ENCODE results near the gene UNC5A.

UNC5A gene

DNA sequence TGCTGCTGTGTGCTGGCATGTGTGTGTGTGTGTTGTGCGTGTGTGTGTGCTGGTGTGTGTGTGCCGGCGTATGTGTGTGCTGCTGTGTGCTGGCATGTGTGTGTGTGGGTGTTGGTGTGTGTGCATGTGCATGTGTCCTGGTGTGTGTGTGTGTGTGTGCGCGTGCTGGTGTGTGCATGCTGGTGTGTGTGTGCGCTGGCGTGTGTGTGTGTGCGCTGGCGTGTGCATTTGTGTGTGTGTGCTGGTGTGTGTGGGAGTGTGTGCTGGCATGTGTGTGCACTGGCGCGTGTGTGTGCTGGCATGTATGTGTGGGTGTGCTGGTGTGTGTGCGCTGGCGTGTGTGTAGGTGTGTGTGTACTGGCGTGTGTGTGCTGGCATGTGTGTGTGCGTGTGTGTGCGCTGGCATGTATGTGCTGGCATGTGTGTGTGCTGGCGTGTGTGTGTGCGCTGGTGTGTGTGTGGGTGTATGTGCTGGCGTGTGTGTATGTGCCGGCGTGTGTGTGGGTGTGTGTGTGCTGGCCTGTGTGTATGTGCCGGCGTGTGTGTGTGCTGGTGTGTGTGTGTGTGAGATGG is 20.1 kb downstream of the UNC5A start:
- H3K4me3 ChIP-seq (ENCODE audit: low read length), result no peak overlapping the region
- no peak for DNase-seq (ENCODE audit: low read depth)
- TF ChIP-seq, protein P1, sequence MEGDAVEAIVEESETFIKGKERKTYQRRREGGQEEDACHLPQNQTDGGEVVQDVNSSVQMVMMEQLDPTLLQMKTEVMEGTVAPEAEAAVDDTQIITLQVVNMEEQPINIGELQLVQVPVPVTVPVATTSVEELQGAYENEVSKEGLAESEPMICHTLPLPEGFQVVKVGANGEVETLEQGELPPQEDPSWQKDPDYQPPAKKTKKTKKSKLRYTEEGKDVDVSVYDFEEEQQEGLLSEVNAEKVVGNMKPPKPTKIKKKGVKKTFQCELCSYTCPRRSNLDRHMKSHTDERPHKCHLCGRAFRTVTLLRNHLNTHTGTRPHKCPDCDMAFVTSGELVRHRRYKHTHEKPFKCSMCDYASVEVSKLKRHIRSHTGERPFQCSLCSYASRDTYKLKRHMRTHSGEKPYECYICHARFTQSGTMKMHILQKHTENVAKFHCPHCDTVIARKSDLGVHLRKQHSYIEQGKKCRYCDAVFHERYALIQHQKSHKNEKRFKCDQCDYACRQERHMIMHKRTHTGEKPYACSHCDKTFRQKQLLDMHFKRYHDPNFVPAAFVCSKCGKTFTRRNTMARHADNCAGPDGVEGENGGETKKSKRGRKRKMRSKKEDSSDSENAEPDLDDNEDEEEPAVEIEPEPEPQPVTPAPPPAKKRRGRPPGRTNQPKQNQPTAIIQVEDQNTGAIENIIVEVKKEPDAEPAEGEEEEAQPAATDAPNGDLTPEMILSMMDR (conservative IDR thresholded peaks at IDR 0.05; ENCODE audit: low read depth, low read length), result no peak

DNA sequence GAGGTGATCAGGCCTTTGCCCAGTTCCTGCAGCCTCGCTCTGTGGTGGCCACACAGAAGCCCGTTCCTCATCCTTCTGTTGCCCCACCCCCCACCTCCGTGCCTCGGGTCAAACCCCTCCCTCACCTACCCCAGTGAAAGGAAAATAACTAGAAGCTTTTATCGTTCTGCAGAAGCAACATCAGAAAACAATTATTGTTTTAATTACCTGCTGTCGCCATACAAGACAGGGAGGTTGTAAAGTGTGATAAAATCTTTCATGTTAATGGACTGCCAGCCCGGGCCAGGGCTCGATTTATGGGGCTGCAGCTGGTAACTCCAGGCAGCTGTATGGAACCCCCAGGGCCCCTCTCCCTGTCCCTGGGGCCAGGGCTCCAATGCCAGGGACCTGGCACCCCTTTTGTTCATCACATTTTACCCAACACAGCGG is 20.6 kb downstream of the UNC5A start:
- TF ChIP-seq, protein P1 (conservative IDR thresholded peaks at IDR 0.05; ENCODE audit: low read depth, low read length), result no peak
- DNase-seq (ENCODE audit: low read depth), result no peak
- H3K4me3 ChIP-seq (ENCODE audit: low read length), result no peak overlapping the region

GRCh38 chr5:176831425-176831824 is 21.1 kb downstream of the UNC5A start:
- no peak overlapping the region for H3K4me3 ChIP-seq (ENCODE audit: low read length)
- no peak for DNase-seq (ENCODE audit: low read depth)
- TF ChIP-seq, protein P1 (conservative IDR thresholded peaks at IDR 0.05; ENCODE audit: low read depth, low read length), result no peak

DNA sequence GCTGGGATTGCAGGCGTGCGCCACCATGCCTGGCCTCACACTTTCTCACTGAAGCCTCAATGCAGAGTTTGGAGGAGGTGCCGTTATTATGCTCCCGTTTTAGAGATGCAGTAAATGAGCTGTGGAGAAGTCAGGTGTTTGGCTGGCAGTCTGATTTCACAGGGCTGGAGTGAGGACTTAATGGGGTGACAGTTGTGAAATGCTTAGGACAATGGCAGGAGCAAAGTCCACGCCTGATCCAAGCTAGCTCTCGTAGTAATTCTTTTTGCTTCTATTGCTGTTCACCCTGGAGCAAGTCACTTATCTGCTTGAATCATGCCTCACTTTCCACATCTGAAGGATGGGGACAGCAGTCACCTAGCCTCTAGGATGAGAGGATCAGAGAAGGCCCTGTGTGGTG is 21.8 kb downstream of the UNC5A start:
- TF ChIP-seq, protein P1 (conservative IDR thresholded peaks at IDR 0.05; ENCODE audit: low read depth, low read length), result no peak
- H3K4me3 ChIP-seq (ENCODE audit: low read length), result no peak overlapping the region
- DNase-seq (ENCODE audit: low read depth), result no peak

GRCh38 chr5:176833286-176833685 is 22.9 kb downstream of the UNC5A start:
- TF ChIP-seq, protein P1 (conservative IDR thresholded peaks at IDR 0.05; ENCODE audit: low read depth, low read length), result no peak
- no peak overlapping the region for H3K4me3 ChIP-seq (ENCODE audit: low read length)
- DNase-seq (ENCODE audit: low read depth), result no peak

DNA sequence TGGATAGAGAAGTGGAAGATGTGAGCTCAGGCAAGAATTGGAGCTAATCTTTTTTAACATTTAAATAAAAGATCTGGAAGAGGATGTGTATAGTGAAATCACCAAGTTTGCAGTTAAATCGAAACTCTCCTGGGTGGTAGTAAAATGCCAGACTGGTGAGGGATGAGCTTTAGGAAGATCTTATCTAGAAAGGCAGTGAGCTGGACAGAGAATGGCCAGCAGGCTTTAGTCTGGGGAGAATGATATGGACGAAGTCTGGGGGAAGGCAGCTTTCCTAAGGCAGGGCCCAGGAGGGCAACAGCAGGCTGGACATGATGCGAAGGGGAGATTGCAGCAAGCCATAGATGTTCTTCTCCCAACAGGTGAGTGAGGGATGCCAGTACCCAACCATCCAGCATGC is 25.6 kb downstream of the UNC5A start:
- no peak for DNase-seq (ENCODE audit: low read depth)
- no peak overlapping the region for H3K4me3 ChIP-seq (ENCODE audit: low read length)
- TF ChIP-seq, protein P1 (conservative IDR thresholded peaks at IDR 0.05; ENCODE audit: low read depth, low read length), result no peak
